Measurements from ENCODE around the gene MFSD12.

The MFSD12 gene

GRCh38 chr19:3555653-3556422 is 1.5 kb downstream of the MFSD12 start:
- no peak for DNase-seq

DNA sequence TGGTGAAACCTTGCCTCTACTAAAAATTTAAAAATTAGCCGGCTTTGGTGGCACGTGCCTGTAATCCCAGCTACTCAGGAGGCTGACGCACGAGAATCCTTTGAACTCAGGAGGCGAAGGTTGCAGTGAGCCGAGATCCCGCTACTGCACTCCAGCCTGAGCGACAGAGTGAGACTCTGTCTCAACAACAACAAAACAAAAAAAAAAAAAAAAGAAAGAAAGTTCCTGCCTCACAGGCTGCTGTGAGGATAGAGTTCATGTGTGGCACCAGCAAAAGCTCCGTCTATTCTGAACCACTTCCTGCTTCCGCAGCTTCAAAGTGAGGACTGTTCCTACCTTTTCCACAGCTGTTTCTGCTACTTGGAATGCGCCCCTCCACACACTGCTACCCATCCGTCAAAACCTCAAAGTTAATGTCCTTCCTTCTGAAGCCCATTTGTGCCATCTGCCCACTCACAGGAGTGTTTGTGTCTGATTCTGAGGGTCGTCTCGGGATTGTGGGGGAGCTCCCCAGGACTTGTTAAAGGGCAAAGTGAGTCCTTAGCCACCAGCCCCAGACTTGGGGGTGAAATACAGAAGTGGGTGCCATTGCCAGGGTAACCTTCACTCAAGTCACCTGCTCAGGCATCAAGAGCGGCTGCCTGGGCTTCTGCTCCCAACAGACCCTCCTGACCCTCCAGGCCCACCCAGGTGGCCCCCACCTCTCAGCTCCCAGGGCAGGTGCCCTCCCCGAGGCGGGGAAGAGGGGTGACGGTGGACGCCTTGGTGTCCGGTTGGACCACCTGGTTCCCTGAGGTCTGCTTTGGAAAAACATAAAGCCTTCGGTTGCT is 2.9 kb downstream of the MFSD12 start:
- no peak for DNase-seq

DNA sequence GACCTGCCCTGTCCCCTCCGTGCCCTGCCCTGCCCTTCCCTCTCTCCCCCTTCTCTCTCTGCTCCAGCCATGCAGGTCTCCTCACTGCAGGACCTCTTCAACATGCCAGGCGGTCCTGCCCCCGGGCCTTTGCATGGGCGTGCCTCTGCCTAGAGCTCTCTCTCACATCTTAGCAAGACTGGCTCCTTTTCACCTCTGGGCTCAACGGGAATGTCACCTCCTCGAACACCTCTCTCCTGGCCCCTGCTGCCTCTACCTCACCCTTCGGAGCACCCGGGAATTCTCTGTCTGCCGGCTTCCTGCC is 5.6 kb downstream of the MFSD12 start:
- no peak for DNase-seq

DNA sequence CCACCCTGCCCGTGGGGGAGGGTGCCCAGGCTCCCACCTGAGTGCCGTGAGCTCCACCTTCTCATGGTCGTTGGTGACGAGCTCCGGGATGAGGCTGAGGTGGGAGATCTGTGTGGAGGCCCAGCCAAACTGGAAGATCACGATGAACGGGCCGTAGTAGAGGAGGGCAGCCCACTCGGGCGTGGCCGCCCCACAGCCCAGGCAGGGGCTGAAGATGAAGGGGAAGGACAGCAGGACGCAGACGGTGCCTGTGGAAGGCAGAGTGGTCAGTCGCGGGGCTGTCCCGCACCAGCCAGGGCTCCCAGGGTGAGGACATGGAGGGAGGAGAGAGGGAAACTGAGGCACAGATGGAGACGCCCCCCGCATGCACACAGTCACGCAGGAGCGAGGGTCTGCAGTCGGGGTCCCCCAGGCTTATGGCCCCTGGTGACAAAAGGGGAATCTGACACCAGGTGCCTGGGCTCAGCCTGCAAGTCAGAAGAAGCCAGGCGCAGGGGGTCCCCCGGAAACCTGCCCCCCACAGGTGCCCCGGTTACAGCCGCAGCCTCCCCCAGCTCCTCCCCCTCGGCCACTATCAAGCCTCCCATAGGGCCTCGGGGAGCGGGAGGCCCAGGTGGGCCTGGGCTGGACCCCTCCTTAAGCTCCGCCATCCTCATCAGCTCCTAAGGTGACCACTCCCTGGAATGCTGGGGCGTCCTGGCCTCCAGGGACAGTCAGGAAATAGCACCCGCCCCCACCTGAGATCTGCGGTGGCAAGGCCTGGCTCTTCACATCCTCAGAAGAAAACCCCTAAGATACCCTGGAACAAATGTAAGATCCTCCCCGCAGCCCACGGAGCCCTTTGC is 6.2 kb downstream of the MFSD12 start:
- no peak for DNase-seq

DNA sequence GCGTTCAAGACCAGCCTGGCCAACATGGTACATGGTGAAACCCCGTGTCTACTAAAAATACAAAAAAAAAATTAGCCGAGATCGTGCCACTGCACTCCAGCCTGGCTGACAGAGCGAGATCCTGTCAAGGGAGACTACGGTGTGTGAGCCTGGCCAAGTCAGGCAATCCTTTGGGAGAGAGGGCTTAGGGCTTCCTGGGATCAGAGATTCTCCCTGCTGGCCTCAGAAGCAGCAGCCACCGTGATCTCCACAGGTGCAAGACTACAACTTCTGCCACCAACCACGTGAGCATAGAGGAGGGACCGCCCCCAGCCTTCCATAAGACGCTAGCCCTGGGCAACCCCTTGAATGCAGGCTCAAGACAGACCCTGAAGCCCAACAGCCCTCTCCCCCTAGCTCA is 7.6 kb downstream of the MFSD12 start:
- DNase-seq = no peak

GRCh38 chr19:3548606-3549005 is 8.8 kb downstream of the MFSD12 start:
- no peak for DNase-seq

GRCh38 chr19:3547767-3548282 is 9.6 kb downstream of the MFSD12 start:
- no peak for DNase-seq

- DNase-seq = no peak
Observed at GRCh38 chr19:3547301-3547731, 10.1 kb downstream of the MFSD12 start.

- no peak for DNase-seq
Observed at GRCh38 chr19:3546119-3546518, 11.3 kb downstream of the MFSD12 start.

GRCh38 chr19:3545669-3546034 is 11.7 kb downstream of the MFSD12 start:
- DNase-seq = no peak

- DNase-seq = peak; percentile 49
Observed at GRCh38 chr19:3544742-3545668, 12.4 kb downstream of the MFSD12 start.

DNA sequence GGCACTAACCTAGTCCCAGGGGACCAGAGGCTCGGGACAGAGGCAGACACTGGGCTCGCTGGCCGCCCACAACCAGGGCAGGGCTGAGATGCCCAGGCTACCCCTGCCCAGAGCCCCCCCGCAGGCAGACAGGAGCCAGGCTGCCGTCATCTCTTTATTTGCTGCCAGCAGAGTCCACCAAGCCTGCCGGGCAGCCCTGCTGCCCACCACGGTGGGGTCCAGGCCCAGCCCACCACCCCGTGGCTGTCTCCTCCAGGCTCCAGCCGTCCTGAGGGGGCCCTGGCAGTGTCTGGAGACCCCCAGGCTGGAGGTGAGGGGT is 13.4 kb downstream of the MFSD12 start:
- DNase-seq = no peak

DNA sequence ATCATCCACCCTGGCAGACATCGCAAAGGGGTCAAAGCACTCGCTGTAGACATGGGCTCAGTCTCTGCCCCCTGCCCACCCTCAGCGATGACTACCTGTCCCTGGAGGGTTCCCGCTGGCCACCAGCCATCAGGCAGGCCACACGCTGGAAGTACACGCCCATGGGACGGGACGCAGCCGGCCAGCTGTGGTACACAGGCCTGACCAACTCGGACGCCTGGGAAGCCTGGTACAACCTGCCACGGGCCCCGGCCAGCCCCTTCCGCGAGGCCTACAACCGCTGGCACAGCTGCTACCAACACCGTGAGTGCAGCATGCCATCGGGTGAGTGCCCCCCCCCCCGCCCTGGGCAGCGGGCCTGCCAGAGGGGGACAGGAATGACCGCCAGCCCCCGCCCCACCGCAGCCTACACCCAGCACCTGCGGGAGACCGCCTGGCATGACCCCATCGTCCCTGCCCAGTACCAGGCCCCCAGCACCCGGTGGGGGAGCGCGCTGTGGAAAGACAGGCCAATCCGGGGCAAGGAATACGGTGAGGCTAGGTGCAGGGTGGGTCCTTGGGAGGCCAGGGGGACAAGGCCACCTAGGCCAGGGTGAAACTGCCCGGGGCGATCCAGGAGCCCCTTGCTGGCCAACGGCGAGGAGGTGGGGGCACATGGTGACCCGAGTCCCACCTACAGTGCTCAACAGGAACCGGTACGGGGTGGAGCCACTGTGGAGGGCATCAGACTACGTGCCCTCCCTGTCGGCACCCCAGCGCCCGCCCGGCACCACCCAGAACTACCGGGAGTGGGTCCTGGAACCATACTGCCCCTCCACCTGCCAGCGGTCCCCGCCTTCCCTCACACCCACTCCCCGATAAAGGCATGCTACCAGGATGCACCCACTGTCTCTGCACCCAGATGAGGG is 14.0 kb downstream of the MFSD12 start:
- no peak for DNase-seq

DNA sequence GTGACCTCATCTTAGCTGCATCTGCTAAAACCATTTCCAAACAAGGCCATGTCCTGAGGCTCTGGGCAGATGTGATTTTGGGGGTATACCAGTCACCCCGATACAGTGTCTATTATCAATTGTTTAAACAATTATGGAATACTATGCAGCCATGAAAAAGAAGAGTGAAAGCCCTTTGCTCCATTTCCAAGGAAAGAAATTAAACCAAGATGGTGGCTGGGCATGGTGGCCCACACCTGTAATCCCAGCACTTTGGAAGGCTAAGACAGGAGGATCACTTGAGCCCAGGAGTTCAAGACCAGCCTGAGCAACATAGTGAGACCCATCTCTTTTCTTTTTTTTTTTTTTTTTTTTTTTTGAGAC is 17.6 kb downstream of the MFSD12 start:
- DNase-seq = no peak

DNA sequence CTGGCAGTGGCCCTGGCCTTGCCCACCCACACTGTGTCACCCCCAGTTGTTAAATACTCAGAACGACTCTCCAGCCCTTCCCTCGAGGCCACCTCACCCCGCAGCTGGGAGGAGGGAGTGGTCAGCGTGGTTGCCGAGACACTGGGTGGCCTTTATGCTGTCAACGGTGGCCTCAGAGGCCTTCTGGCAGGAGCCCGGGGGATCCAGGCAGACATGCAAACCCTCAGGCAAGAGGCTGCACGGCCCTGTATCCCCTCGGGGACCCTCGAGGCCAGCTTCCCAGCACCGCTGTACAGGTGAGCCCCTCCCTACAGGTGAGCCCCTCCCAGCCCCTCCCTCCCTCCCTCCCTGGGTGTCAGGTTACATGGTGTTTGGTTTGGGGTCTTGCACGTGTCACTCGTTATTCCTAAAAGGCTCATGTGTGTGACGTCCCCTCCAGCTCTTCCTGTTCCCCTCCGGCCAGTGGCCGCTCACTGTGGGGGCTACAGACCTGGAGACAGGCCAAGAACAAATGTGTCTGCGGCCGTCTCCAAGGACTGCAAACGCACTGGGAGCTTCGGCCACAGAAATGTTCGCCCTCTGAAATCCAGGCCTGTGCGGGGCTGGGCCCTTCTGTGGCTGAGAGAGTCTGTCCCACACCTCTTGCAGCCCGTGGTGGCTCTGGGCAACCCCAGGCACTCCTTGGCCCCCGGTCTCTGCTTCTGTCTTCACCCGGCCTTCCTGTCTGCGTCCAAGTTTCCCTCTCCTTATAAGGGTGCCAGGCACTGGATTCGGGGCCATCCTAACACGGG is 18.2 kb downstream of the MFSD12 start, which contains the start of gene TEKTIP1:
TEKTIP1 (plus strand) TSS at position 210 of the 791 bp plus-strand sequence; CDS start at position 214, 4 bp downstream.
- no peak for DNase-seq

- no peak for DNase-seq
Observed at GRCh38 chr19:3538258-3538929, 19.0 kb downstream of the MFSD12 start.

- DNase-seq = no peak
Observed at GRCh38 chr19:3537438-3538240, 19.7 kb downstream of the MFSD12 start.

DNA sequence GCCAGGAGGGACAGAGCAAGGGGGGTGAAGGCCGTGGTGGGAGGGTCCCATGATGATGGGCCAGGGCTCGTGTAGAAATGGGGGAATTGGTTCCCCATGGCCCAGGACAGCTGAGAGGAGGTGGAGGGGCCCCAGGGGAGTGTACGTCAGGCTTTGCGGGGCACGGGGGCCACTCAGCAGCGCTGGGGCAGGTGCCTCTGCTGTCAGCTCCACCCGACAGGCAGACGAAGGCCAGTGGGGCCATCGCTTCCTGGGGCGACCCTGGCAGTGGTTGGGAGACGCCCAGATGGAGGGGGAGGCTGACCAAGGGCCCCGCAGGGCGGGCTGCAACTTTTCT is 20.3 kb downstream of the MFSD12 start:
- DNase-seq = no peak
